Panc1 (cell line): ENCODE data around the gene OSGIN1.

Source experiments
- POLR2AphosphoS5 ChIP-seq: IDR thresholded peaks from 2 replicates; pipeline ENCODE4 v1.6.1; 2012; ENCODE audit warnings: mild to moderate bottlenecking, low read depth, low read length, moderate library complexity
- REST ChIP-seq, 2 experiments: IDR thresholded peaks; 2 replicates each; pipeline ENCODE4 v1.6.1; 2011 to 2012; ENCODE audit warnings: low read depth in 2 of 2, control low read depth in 1 of 2, low read length in 1 of 2, mild to moderate bottlenecking in 1 of 2, moderate library complexity in 1 of 2; ENCODE audit not compliant: insufficient read depth in 1 of 2

- TF ChIP-seq POLR2AphosphoS5 (no peak), REST (IDR thresholded peaks at IDR 0.05; ENCODE audit: insufficient read depth in 1 of 2, low read depth in 2 of 2, low read length in 1 of 2) (no peak)
Observed at GRCh38 chr16:84003038-84003437, 50.0 kb downstream of the OSGIN1 start.
